ENCODE results near the gene PTH2.

- no peak for TF ChIP-seq EZH2 (IDR thresholded peaks at IDR 0.05; ENCODE audit: insufficient read depth, low read length)
- no peak for TF ChIP-seq CTCF (IDR thresholded peaks at IDR 0.05; ENCODE audit: insufficient read depth, low read depth, low read length)
Observed at GRCh38 chr19:49453757-49454240, 30.6 kb upstream of the PTH2 start.
